ENCODE results near the gene DIS3L. TPM values are rescaled to one million over a fixed set of nuclear protein-coding genes. Genes with fewer than 3 reads are reported as not detected.
A peak's percentile ranks its signal among the peaks of the same experiment; 100 is the strongest.

DIS3L gene
- total RNA-seq, 1 donor: 31.5 TPM

- H3K4me3 ChIP-seq (ENCODE audit: low read depth, low read length): no peak overlapping the region
- DNase-seq (ENCODE audit: low read depth): no peak
- TF ChIP-seq, protein P1, sequence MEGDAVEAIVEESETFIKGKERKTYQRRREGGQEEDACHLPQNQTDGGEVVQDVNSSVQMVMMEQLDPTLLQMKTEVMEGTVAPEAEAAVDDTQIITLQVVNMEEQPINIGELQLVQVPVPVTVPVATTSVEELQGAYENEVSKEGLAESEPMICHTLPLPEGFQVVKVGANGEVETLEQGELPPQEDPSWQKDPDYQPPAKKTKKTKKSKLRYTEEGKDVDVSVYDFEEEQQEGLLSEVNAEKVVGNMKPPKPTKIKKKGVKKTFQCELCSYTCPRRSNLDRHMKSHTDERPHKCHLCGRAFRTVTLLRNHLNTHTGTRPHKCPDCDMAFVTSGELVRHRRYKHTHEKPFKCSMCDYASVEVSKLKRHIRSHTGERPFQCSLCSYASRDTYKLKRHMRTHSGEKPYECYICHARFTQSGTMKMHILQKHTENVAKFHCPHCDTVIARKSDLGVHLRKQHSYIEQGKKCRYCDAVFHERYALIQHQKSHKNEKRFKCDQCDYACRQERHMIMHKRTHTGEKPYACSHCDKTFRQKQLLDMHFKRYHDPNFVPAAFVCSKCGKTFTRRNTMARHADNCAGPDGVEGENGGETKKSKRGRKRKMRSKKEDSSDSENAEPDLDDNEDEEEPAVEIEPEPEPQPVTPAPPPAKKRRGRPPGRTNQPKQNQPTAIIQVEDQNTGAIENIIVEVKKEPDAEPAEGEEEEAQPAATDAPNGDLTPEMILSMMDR (IDR thresholded peaks at IDR 0.05; ENCODE audit: insufficient read depth, low read depth, low read length): no peak
Measured at GRCh38 chr15:66264859-66265513, 28.4 kb upstream of the DIS3L start.

GRCh38 chr15:66269326-66270090, 23.9 kb upstream of the DIS3L start:
- H3K4me3 ChIP-seq (ENCODE audit: low read depth, low read length): no peak overlapping the region
- DNase-seq (ENCODE audit: low read depth): peak; percentile 74
- TF ChIP-seq, protein P1 (IDR thresholded peaks at IDR 0.05; ENCODE audit: insufficient read depth, low read depth, low read length): no peak

DNA sequence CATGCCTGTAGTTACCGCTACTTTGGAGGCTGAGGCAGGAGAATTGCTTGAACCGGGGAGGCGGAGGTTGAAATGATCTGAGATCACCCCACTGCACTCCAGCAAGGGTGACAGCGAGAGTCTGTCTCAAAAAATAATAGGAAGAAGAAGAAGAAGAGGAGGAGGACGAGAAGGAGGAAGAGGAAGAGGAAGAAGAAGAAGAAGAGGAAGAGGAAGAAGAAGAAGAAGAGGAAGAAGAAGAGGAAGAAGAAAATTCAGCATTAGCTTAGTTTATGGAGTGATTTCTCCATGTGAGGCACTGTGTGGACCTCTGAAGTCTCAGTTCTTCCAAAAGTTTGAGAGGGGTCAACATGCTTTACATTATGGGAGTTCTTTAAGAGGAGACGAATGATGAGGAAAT, 22.4 kb upstream of the DIS3L start:
- H3K4me3 ChIP-seq (ENCODE audit: low read depth, low read length): no peak overlapping the region
- DNase-seq (ENCODE audit: low read depth): no peak
- TF ChIP-seq, protein P1 (IDR thresholded peaks at IDR 0.05; ENCODE audit: insufficient read depth, low read depth, low read length): no peak

DNA sequence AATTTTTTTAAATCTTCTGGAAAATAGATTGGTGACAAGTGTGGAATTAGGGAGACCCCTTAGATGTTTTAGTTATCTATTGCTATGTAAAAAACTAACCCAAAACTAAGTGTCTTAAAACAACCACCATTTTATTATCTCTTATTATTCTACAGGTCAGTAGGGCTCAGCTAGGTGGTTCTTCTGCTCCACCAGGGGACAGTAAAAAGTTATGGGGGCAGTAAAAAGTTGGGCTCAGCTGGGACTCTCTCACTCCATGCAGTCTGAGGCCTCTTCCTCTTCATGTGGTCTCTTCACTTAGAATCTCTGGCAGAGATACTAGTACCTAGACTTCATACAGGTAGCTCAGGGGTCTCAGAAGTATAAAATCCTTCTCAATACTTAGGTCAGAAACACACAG, 18.0 kb upstream of the DIS3L start:
- TF ChIP-seq, protein P1 (IDR thresholded peaks at IDR 0.05; ENCODE audit: insufficient read depth, low read depth, low read length): no peak
- DNase-seq (ENCODE audit: low read depth): no peak
- H3K4me3 ChIP-seq (ENCODE audit: low read depth, low read length): no peak overlapping the region

DNA sequence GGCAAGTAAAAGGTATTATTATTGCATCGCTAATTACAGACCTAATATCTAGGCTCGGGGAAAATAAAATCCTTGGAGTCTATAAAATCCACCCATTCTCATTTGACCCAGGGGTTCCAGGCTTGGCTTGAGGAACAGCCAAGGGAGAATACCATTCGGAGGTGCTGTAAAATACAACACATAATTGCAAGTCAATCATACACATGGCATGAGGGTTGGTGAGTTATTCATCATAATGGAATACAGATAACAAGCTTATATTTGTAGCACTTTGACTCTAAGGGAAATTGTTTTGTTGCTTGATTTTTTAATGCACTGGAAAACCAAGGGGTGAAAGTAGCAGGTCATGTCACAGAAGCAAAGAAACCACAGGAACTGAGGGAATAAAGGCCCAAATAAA, 16.8 kb upstream of the DIS3L start:
- TF ChIP-seq, protein P1 (IDR thresholded peaks at IDR 0.05; ENCODE audit: insufficient read depth, low read depth, low read length): no peak
- no peak overlapping the region for H3K4me3 ChIP-seq (ENCODE audit: low read depth, low read length)
- no peak for DNase-seq (ENCODE audit: low read depth)

DNA sequence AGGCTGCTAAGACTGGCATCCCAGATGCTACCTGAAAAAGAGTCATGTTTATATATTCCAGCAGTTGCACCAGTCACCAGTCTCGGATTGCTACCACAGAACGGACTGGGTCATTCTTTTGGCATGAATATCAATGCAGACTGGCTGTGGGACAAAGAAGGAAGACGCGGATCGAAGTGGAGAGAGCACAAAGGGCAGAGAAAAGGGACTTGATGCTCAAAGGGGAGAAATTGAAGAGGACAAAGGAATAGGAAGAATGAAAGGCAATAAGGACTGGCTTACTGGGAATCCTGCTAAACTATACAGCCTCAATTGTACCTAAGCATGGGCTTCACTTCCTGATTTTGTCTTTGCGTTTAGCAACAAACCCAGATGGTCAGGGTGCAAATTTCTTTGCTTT, 15.3 kb upstream of the DIS3L start:
- no peak overlapping the region for H3K4me3 ChIP-seq (ENCODE audit: low read depth, low read length)
- TF ChIP-seq, protein P1 (IDR thresholded peaks at IDR 0.05; ENCODE audit: insufficient read depth, low read depth, low read length): no peak
- DNase-seq (ENCODE audit: low read depth): no peak

Data from fibroblast of villous mesenchyme (primary cell).